Skeletal muscle tissue (tissue), 4 donors: ENCODE results near the gene KRR1. TPM values are rescaled to one million over a fixed set of nuclear protein-coding genes. Genes with fewer than 3 reads are reported as not detected.
"Not testable (repeated sequence)": the region's sequence is repeated elsewhere in the genome, so short reads cannot be mapped to it uniquely, and the experiment has no call there.

Experiments
- H3K27ac ChIP-seq: one replicate; pipeline ENCODE4 v1.7.0; 2013; ENCODE audit warnings: mild to moderate bottlenecking, low read depth, low read length, inconsistent platforms
- H3K27me3 ChIP-seq, 3 donors: one replicate each; pipeline ENCODE4 v1.7.0; 2013; ENCODE audit warnings: low read length in 3 of 3; ENCODE audit not compliant: control insufficient read depth in 3 of 3, insufficient read depth in 3 of 3
- H3K36me3 ChIP-seq, 3 donors: one replicate each; pipeline ENCODE4 v1.7.0; 2013; ENCODE audit warnings: low read length in 3 of 3; ENCODE audit not compliant: control insufficient read depth in 3 of 3, insufficient read depth in 3 of 3
- H3K4me1 ChIP-seq, 3 donors: one replicate each; pipeline ENCODE4 v1.7.0; 2013; ENCODE audit warnings: low read length in 3 of 3, mild to moderate bottlenecking in 3 of 3; ENCODE audit not compliant: control insufficient read depth in 3 of 3, insufficient read depth in 3 of 3
- H3K4me3 ChIP-seq, 3 donors: one replicate each; pipeline ENCODE4 v1.7.0; 2013; ENCODE audit warnings: low read length in 3 of 3
- H3K9ac ChIP-seq, 3 donors: one replicate each; pipeline ENCODE4 v1.7.0; 2013; ENCODE audit warnings: low read length in 3 of 3, mild to moderate bottlenecking in 3 of 3, moderate library complexity in 2 of 3, low read depth in 1 of 3
- H3K9me3 ChIP-seq, 3 donors: one replicate each; pipeline ENCODE4 v1.7.0; 2013; ENCODE audit warnings: low read length in 3 of 3; ENCODE audit not compliant: control insufficient read depth in 3 of 3
- total RNA-seq: library from RNA; depleted of rRNA; stranded (reverse); fragments of >200 nt; gene quantifications from one replicate; pipeline ENCODE4 v1.2.3, GENCODE V29; 2014
- donor health status: Osteomylitis.

KRR1 gene
- total RNA-seq, 1 donor from 2014 or later: 8.9 TPM

GRCh38 chr12:75526655-75527511 lies 15.5 kb upstream of the KRR1 start:
- Histone ChIP-seq H3K36me3 (no peaks in the 10 kb centered on the region), H3K4me3 (no peak overlapping the region), H3K9me3 (no peaks in the 10 kb centered on the region), H3K9ac (no peak overlapping the region), H3K27ac (no peak overlapping the region), H3K27me3 (no peaks in the 10 kb centered on the region), H3K4me1 (no peaks in the 10 kb centered on the region)

GRCh38 chr12:75525263-75525662 lies 13.9 kb upstream of the KRR1 start:
- Histone ChIP-seq H3K4me3 (no peak overlapping the region), H3K36me3 (no peaks in the 10 kb centered on the region), H3K9me3 (no peaks in the 10 kb centered on the region), H3K4me1 (no peaks in the 10 kb centered on the region), H3K9ac (no peak overlapping the region), H3K27ac (no peak overlapping the region), H3K27me3 (no peaks in the 10 kb centered on the region)

DNA sequence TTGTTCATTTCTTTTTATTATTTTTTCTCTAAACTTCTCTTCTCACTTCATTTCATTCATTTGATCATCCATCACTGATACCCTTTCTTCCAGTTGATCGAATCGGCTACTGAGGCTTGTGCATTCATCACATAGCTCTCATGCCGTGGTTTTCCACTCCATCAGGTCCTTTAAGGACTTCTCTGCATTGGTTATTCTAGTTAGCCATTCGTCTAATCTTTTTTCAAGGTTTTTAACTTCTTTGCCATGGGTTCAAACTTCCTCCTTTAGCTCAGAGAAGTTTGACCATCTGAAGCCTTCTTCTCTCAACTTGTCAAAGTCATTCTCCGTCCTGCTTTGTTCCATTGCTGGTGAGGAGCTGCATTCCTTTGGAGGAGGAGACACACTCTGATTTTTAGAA lies 10.7 kb upstream of the KRR1 start:
- not testable (repeated sequence) for H3K27ac ChIP-seq, H3K9ac ChIP-seq, H3K4me3 ChIP-seq

GRCh38 chr12:75521224-75521623 lies 9.8 kb upstream of the KRR1 start:
- not testable (repeated sequence) for H3K36me3 ChIP-seq, H3K9me3 ChIP-seq, H3K4me3 ChIP-seq, H3K9ac ChIP-seq, H3K27ac ChIP-seq, H3K4me1 ChIP-seq, H3K27me3 ChIP-seq

More for the DNA sequence above, 10.7 kb upstream of the KRR1 start:
- not testable (repeated sequence) for H3K9me3 ChIP-seq, H3K27me3 ChIP-seq, H3K4me1 ChIP-seq, H3K36me3 ChIP-seq

DNA sequence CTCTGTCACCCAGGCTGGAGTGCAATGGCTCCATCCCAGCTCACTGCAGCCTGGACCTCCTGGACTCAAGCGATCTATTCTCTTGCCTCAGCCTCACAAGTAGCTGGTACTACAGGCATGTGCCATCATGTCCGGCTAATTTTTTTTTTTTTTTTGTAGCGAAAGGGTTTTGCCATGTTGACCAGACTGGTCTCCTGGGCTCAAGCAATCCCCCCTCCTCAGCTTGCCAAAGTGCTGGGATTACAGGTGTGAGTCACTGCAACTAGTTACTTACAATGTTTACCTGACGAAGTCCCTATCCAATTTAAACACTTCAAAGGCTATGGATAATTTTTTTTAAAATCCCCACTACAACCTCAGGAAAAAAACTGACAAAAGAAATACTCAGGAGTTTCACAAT lies 1.8 kb downstream of the KRR1 start:
- Histone ChIP-seq H3K4me1 (peaks cover 10 to 13% (median 12%) of the 10 kb centered on the region in 3 donors), H3K4me3 (peak overlapping the region in 1 of 3 donors; percentile 100), H3K9ac (no peak overlapping the region), H3K9me3 (no peaks in the 10 kb centered on the region), H3K36me3 (peaks cover 4 to 15% (median 8%) of the 10 kb centered on the region in 3 donors), H3K27ac (no peak overlapping the region), H3K27me3 (no peaks in the 10 kb centered on the region)

DNA sequence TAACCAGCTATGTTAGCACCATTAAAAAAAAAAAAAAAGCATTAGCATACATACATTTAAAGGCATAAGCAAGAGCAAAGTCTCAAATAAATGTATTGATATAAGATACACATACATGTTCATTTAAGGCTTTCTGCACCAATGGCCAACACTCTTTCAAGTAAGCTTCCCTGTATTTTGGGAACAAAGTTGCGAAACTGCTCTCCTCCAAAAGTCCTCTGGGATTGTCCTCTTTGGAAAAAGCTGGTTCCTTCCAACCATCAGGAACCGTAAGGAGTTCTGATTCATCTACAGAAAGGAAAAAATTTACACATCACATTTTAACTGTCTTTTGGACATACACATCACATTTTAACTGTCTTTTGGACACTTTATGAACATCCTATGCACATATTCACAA lies 3.2 kb downstream of the KRR1 start:
- Histone ChIP-seq H3K9me3 (no peaks in the 10 kb centered on the region), H3K4me3 (no peak overlapping the region), H3K27ac (no peak overlapping the region), H3K4me1 (peaks cover 10 to 13% (median 12%) of the 10 kb centered on the region in 3 donors), H3K27me3 (no peaks in the 10 kb centered on the region), H3K36me3 (peaks cover 4 to 22% (median 12%) of the 10 kb centered on the region in 3 donors), H3K9ac (no peak overlapping the region)

GRCh38 chr12:75507086-75507485 lies 4.3 kb downstream of the KRR1 start:
- Histone ChIP-seq H3K27me3 (no peaks in the 10 kb centered on the region), H3K9ac (no peak overlapping the region), H3K4me3 (no peak overlapping the region), H3K27ac (no peak overlapping the region), H3K4me1 (peaks cover 10 to 13% (median 12%) of the 10 kb centered on the region in 3 donors), H3K9me3 (no peaks in the 10 kb centered on the region), H3K36me3 (peaks cover 4 to 32% (median 21%) of the 10 kb centered on the region in 3 donors)

- Histone ChIP-seq H3K4me3 (no peak overlapping the region), H3K27me3 (no peaks in the 10 kb centered on the region), H3K36me3 (peaks cover 10 to 45% (median 32%) of the 10 kb centered on the region in 3 donors), H3K9ac (no peak overlapping the region), H3K27ac (no peak overlapping the region), H3K9me3 (no peaks in the 10 kb centered on the region), H3K4me1 (peaks cover 9 to 10% (median 9%) of the 10 kb centered on the region in 3 donors)
These were observed 5.6 kb downstream of the KRR1 start for GRCh38 chr12:75505706-75506312.

DNA sequence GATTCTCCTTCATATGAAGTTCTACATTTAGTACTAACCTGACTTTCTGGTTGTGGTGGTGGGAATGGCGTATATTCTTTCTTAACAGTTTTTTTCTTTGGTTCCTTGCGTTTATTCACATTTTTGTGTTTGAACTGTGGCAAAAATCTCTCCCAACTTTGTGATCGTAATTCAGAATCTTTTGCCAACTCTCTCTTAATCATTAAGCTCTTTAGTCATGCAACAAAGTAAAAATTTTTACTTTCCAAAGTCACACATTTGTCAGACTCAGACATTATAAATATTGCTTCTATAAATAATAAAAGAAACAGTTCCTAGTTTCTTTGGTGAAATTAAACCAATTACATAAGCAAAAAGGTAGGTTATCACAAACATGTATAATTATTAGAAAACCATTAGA lies 7.5 kb downstream of the KRR1 start:
- Histone ChIP-seq H3K36me3 (peaks cover 14 to 59% (median 40%) of the 10 kb centered on the region in 3 donors), H3K9ac (no peak overlapping the region), H3K27me3 (no peaks in the 10 kb centered on the region)

GRCh38 chr12:75503459-75503858 lies 8.0 kb downstream of the KRR1 start:
- no peak overlapping the region for H3K9ac ChIP-seq
- no peaks in the 10 kb centered on the region for H3K4me1 ChIP-seq
- no peaks in the 10 kb centered on the region for H3K27me3 ChIP-seq
- H3K36me3 ChIP-seq: peaks cover 14 to 63% (median 44%) of the 10 kb centered on the region in 3 donors
- H3K4me3 ChIP-seq: no peak overlapping the region
- no peaks in the 10 kb centered on the region for H3K9me3 ChIP-seq
- no peak overlapping the region for H3K27ac ChIP-seq

More for the DNA sequence above, 7.5 kb downstream of the KRR1 start:
- Histone ChIP-seq H3K27ac (no peak overlapping the region), H3K4me1 (no peaks in the 10 kb centered on the region), H3K4me3 (no peak overlapping the region), H3K9me3 (no peaks in the 10 kb centered on the region)
